Activated T-helper 1 cell treated with anti-CD3 and anti-CD28 coated beads, Interleukin-12 subunit alpha, Interleukin-12 subunit beta, Interleukin-2, Interleukin-4 antibody, amounts not matched to agents 30 ng/mL and 10 ng/mL and 1 ng/mL, durations not matched to agents 14 hours and 24 hours and 36 hours (primary cell): ENCODE results near the gene PIGT. TPM values are rescaled to one million over a fixed set of nuclear protein-coding genes. Genes with fewer than 3 reads are reported as not detected.
A peak's percentile ranks its signal among the peaks of the same experiment; 100 is the strongest.

Source experiments
- DNase-seq: peaks from one replicate; pipeline ENCODE4 v3.0.0; 2021; ENCODE audit warnings: low spot score
- H3K27ac Mint-ChIP-seq: one replicate; pipeline ENCODE4 v1.8.0; 2021; ENCODE audit warnings: mild to moderate bottlenecking, mixed read lengths
- H3K27me3 Mint-ChIP-seq: one replicate; pipeline ENCODE4 v1.8.0; 2022; ENCODE audit warnings: mild to moderate bottlenecking, moderate library complexity, mixed read lengths; ENCODE audit not compliant: insufficient read depth
- H3K36me3 Mint-ChIP-seq: one replicate; pipeline ENCODE4 v1.8.0; 2021; ENCODE audit warnings: low read depth, mixed read lengths
- H3K4me1 Mint-ChIP-seq: one replicate; pipeline ENCODE4 v1.8.0; 2021; ENCODE audit warnings: low read depth, mixed read lengths
- H3K4me3 Mint-ChIP-seq: one replicate; pipeline ENCODE4 v1.8.0; 2021; ENCODE audit warnings: mild to moderate bottlenecking, moderate library complexity, mixed read lengths
- H3K9me3 Mint-ChIP-seq: one replicate; pipeline ENCODE4 v1.8.0; 2021; ENCODE audit warnings: mixed read lengths
- intact Hi-C: fragments of 100-400 bp; cut with micrococcal nuclease; formaldehyde crosslinking; loops from one replicate; pipeline ENCODE4 v1.15.1; 2024
- total RNA-seq: library from RNA; stranded (reverse); gene quantifications from 2 replicates; pipeline ENCODE4 v1.2.3, GENCODE V29; 2022

PIGT gene
- total RNA-seq, 1 donor from 2014 or later = 90.6 TPM

- peaks cover 11% of the 10 kb centered on the region for H3K9me3 Mint-ChIP-seq
- H3K4me1 Mint-ChIP-seq = peaks cover 21% of the 10 kb centered on the region
- peak overlapping the region; percentile 80 for H3K4me3 Mint-ChIP-seq
- intact Hi-C loops = loop anchor here (1.0 to 2.0 kb wide), 3 partner anchors 10 to 44 kb away; partner anchors contain the start of genes PIGT and SYS1
- DNase-seq = peak; percentile 19
- H3K27ac Mint-ChIP-seq = peak overlapping the region; percentile 77
- H3K36me3 Mint-ChIP-seq = peaks cover 7% of the 10 kb centered on the region
- H3K27me3 Mint-ChIP-seq = peaks cover 13% of the 10 kb centered on the region
These were observed 9.5 kb upstream of the PIGT start for GRCh38 chr20:45406260-45407066.

GRCh38 chr20:45407067-45407745 lies 8.7 kb upstream of the PIGT start:
- intact Hi-C loops = loop anchor here (1.0 to 2.0 kb wide), 3 partner anchors 9 to 44 kb away; partner anchors contain the start of genes PIGT and SYS1
- Mint-ChIP-seq H3K4me3 (peak overlapping the region; percentile 80), H3K9me3 (peaks cover 4% of the 10 kb centered on the region), H3K27me3 (peaks cover 13% of the 10 kb centered on the region), H3K27ac (peak overlapping the region; percentile 77), H3K4me1 (peaks cover 21% of the 10 kb centered on the region), H3K36me3 (peaks cover 5% of the 10 kb centered on the region)
- no peak for DNase-seq

DNA sequence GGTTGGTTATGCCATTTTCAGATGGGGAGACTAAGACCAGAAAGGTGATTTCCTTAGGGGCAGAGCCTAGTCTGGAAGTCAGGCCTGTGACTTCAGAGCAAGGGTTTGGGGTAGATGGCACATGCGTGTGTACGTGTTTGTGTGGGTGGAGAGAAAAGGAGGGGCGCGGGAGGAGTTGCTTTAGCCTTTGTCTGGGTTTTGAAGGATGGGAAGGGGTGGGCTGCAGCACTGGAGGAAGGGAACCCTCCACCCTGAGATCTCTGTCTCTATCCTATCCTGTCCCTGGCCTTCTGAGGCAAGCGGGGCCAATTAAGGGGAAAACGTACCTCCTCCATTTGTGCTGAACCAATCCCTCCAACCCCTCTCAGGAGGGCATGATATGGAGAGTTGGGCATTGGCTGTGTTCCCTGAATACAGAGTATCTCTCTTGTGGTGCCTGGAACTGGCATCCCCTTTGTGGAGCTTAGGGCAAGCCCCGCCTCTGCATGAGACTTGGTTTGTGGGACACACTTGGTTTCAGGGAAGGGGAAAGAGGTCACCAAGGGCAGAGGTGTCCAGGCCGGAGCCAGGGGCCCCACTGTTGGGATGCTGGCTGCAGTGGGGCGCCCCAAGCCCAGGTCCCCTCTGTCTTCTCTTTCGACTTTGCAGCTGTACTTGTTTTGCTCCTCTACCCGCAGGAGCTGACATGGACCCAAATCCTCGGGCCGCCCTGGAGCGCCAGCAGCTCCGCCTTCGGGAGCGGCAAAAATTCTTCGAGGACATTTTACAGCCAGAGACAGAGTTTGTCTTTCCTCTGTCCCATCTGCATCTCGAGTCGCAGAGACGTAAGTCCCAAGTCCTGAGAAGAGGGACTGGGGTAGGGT lies 7.9 kb upstream of the PIGT start, which contains the start of gene DBNDD2:
Gene DBNDD2 (plus strand): TSS at position 507 of the 863 bp plus-strand sequence. CDS start 179 bp downstream, at position 686.
- DNase-seq = no peak
- Mint-ChIP-seq H3K4me1 (peaks cover 21% of the 10 kb centered on the region), H3K9me3 (no peaks in the 10 kb centered on the region), H3K36me3 (peaks cover 5% of the 10 kb centered on the region), H3K27ac (peak within 1 kb of the TSS; percentile 77), H3K4me3 (peak within 1 kb of the TSS; percentile 80), H3K27me3 (peaks cover 13% of the 10 kb centered on the region)
- intact Hi-C loops = loop anchor here (1.0 to 2.0 kb wide), 3 partner anchors 8 to 45 kb away; partner anchors contain the start of genes PIGT and SYS1

DNA sequence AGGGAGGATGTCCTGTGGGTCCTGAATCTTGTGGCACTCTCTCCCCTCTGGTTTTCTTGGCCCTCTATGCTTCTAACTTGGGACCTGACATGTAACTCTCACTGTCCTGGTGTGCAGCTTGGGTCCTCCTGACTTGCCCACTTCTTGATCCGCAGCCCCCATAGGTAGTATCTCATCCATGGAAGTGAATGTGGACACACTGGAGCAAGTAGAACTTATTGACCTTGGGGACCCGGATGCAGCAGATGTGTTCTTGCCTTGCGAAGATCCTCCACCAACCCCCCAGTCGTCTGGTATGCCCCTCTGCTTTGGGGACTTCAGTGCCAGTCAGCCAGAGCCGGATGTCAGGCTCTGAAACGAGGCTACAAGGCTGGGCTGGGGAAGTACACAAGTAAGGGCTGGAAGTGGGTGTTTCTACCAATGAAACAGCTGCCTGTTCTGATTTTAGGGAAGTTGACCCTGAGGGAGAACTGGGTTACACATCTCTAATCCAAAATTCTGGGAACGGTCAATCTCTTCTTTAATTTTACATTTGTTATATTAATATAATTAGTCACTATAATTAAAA lies 7.2 kb upstream of the PIGT start:
- intact Hi-C loops = no loop called here
- Mint-ChIP-seq H3K9me3 (no peaks in the 10 kb centered on the region), H3K36me3 (peaks cover 5% of the 10 kb centered on the region), H3K27me3 (peaks cover 12% of the 10 kb centered on the region), H3K4me1 (peaks cover 21% of the 10 kb centered on the region), H3K27ac (no peak overlapping the region), H3K4me3 (peak overlapping the region; percentile 37)
- no peak for DNase-seq

DNA sequence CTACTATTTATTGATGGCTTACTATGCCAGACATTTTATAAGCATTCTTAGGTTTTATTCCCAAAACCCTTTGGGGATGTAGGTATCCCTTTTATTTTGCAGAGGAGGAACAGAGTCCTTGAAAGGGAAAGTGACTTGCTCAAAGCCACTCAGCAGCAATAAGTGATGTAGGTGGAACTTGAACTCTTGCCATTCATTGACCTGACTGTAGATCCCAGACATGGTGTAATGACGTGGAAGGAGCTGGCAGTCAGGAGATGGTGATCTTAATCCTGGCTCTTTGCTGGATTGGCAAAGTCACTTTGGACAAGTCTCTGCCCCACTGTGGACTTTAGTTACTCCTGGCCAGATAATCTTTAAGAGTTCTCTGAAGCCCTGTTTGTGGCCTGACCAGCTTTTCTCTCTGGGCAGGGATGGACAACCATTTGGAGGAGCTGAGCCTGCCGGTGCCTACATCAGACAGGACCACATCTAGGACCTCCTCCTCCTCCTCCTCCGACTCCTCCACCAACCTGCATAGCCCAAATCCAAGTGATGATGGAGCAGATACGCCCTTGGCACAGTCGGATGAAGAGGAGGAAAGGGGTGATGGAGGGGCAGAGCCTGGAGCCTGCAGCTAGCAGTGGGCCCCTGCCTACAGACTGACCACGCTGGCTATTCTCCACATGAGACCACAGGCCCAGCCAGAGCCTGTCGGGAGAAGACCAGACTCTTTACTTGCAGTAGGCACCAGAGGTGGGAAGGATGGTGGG lies 6.2 kb upstream of the PIGT start:
- Mint-ChIP-seq H3K27ac (no peak overlapping the region), H3K4me1 (peaks cover 18% of the 10 kb centered on the region), H3K9me3 (no peaks in the 10 kb centered on the region), H3K27me3 (peaks cover 5% of the 10 kb centered on the region), H3K4me3 (no peak overlapping the region), H3K36me3 (peaks cover 5% of the 10 kb centered on the region)
- DNase-seq = no peak
- intact Hi-C loops = loop anchor here (10.0 kb wide), 1 partner anchor 445 kb away; the partner anchor contains the start of genes STK4 and TOMM34

DNA sequence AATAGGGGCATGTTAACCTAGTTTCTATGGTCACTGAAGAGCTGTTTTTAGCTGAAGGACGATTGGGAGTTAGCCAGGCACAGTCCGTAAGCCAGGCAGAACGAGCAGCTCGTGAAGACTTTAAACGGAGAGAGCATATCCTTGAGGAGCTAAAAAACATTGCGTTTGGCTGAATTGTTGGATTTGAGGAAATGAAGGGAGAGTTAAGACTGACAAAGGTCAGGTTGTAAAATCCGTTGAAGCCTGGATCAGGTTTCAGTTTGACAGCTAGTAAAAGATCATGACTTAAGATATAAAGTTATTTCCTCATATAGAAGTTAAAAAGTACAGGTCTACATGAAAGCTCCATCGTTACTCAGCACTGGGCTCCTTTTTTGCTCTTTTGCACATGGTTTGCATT lies 5.1 kb upstream of the PIGT start:
- DNase-seq = no peak
- no peak overlapping the region for H3K27ac Mint-ChIP-seq
- no peaks in the 10 kb centered on the region for H3K9me3 Mint-ChIP-seq
- no peaks in the 10 kb centered on the region for H3K27me3 Mint-ChIP-seq
- intact Hi-C loops = loop anchor here (10.0 kb wide), 1 partner anchor 446 kb away; the partner anchor contains the start of genes STK4 and TOMM34
- no peak overlapping the region for H3K4me3 Mint-ChIP-seq
- H3K4me1 Mint-ChIP-seq = peaks cover 26% of the 10 kb centered on the region
- peaks cover 5% of the 10 kb centered on the region for H3K36me3 Mint-ChIP-seq

- no peak for DNase-seq
- no peak overlapping the region for H3K4me3 Mint-ChIP-seq
- H3K27me3 Mint-ChIP-seq = no peaks in the 10 kb centered on the region
- intact Hi-C loops = loop anchor here (10.0 kb wide), 1 partner anchor 448 kb away; the partner anchor contains the start of genes STK4 and TOMM34
- H3K36me3 Mint-ChIP-seq = peaks cover 5% of the 10 kb centered on the region
- H3K27ac Mint-ChIP-seq = no peak overlapping the region
- peaks cover 36% of the 10 kb centered on the region for H3K4me1 Mint-ChIP-seq
- no peaks in the 10 kb centered on the region for H3K9me3 Mint-ChIP-seq
These were observed 3.3 kb upstream of the PIGT start for GRCh38 chr20:45412653-45413052.

DNA sequence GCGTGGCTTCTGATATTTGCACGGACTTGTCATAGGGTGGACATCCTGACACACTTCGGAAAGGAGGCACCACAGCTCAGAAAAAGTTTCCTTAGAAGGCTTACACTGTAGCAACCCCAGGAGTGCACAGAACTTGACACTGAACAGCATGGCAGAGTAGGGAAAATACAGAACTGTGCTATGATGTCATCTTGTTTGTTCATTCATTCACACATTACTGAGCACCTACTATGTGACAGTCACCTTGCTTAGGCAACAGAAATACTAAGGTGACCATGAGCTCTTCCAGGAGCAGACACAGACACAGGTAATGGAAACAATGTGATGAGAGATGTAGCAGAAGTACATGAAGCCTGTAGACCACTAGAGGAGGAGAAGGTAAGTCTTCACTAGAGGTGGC lies 2.5 kb upstream of the PIGT start:
- no peaks in the 10 kb centered on the region for H3K27me3 Mint-ChIP-seq
- no peak overlapping the region for H3K27ac Mint-ChIP-seq
- DNase-seq = no peak
- intact Hi-C loops = loop anchor here (10.0 kb wide), 1 partner anchor 449 kb away; the partner anchor contains the start of genes STK4 and TOMM34
- no peak overlapping the region for H3K4me3 Mint-ChIP-seq
- no peaks in the 10 kb centered on the region for H3K9me3 Mint-ChIP-seq
- H3K4me1 Mint-ChIP-seq = peaks cover 37% of the 10 kb centered on the region
- peaks cover 12% of the 10 kb centered on the region for H3K36me3 Mint-ChIP-seq

DNA sequence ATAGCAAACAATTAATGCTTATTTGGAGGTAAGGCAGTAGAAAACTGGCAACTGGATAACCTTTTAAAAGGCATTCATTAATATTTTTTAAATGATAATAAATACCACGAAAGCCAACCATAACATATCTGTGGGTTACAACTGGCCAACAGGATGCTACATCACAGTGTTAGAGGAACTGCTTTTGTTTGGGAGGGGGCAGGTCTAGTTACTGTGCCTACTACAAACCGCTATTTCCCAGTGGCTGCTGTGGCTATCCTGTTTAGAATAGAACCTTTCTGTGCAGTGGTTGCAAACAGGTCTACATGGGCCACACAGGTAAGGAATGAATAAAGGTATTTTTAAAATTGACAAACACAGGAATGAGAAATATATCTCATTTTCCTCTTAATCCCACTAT lies 976 bp downstream of the PIGT start:
- H3K9me3 Mint-ChIP-seq = no peaks in the 10 kb centered on the region
- intact Hi-C loops = loop anchor here (1.0 to 10.0 kb wide), 6 partner anchors 10 to 452 kb away; partner anchors contain the start of genes ACOT8, STK4, SYS1 and TOMM34
- H3K4me3 Mint-ChIP-seq = peak overlapping the region; percentile 94
- H3K4me1 Mint-ChIP-seq = peaks cover 39% of the 10 kb centered on the region
- no peaks in the 10 kb centered on the region for H3K27me3 Mint-ChIP-seq
- H3K27ac Mint-ChIP-seq = peak overlapping the region; percentile 90
- peaks cover 24% of the 10 kb centered on the region for H3K36me3 Mint-ChIP-seq
- DNase-seq = no peak

DNA sequence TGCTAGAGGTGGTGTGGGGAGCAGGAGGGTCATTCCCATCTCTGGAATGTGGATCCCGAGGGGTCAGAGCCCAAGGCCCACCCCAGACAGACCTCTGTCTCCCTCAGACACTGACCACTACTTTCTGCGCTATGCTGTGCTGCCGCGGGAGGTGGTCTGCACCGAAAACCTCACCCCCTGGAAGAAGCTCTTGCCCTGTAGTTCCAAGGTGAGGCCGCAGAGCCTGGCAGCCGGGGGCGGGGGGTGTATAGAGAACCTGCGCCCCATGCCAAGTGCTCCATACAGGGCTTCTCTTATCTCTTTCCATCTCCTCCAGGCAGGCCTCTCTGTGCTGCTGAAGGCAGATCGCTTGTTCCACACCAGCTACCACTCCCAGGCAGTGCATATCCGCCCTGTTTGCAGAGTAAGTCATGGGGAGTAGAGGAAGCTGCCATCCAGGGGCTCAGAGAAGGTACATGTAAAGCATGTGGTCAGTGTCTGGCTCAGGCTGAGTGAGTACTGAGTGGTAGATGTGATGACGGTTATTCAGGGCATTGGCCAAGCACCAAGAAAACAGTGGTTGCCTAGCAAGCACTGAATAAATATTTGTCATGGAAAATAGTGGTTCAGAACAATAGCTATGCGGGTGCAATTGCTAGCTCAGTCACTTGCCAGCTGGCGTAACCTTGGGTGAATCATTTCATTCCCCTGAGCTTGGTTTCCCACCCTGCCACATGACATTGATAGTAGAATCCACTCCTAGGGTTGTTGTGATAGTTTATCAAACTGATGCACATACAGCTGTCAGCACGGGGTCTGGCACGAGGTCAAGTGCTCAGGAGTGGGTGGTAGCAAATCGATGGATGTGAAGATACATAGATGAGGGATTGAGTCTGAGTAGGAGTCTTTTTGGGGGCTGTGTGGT lies 3.5 kb downstream of the PIGT start:
- no peak overlapping the region for H3K4me3 Mint-ChIP-seq
- H3K27me3 Mint-ChIP-seq = no peaks in the 10 kb centered on the region
- peaks cover 39% of the 10 kb centered on the region for H3K4me1 Mint-ChIP-seq
- peak overlapping the region; percentile 88 for H3K27ac Mint-ChIP-seq
- intact Hi-C loops = loop anchor here (10.0 kb wide), 1 partner anchor 455 kb away; the partner anchor contains the start of genes STK4 and TOMM34
- peaks cover 30% of the 10 kb centered on the region for H3K36me3 Mint-ChIP-seq
- no peak for DNase-seq
- H3K9me3 Mint-ChIP-seq = no peaks in the 10 kb centered on the region
